ENCODE results near the gene FAM234A.
A peak's percentile ranks its signal among the peaks of the same experiment; 100 is the strongest.
"Not testable (repeated sequence)": the region's sequence is repeated elsewhere in the genome, so short reads cannot be mapped to it uniquely, and the experiment has no call there.

FAM234A gene

DNA sequence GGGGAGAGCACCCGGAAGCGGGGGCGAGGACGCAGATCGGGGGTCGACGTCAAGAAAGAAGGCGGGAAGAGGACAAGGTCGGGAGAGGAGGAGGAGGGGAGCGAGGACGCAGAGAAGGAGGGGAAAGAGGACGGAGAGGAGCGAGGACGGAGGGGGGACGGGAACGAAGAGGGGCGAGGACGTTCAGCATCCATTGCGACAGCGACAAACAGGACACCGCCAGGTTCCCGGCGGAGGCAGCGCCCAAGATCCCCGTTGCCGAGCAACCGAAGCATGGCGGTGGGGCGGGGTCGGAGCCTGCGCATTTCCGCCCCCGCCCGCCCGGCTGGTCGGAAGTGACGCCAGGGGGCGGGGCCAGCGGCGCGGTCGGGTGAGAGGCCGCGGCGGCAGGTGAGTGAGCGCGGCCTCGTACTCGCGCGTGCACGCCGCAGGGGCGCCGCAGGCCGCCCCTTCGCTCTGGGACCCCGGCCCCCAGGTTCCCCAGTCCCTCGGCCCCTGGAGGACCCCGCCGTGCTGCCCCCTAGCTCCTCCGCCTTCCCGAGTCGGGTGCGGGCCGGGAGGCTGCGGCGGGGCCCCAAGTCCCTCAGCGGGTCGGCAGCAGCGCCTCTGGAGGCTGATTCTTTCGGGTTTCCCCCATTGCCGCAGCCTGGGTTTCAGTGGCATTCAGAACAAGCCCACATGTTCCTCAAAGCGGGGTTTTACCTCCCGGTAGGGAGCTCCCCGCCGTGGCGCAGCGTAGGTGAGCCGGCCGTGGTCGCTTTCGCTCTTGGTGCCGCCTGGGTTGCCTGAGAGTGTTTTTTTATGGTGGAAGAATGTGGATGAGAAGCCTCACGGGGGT lies at the start of gene FAM234A:
Gene FAM234A, plus strand, starts transcription at position 354 of the 838 bp plus-strand sequence. CDS start 19,593 bp downstream, outside the sequence.
- peak; percentile 95 for DNase-seq (ENCODE audit: low spot score)

GRCh38 chr16:185213-185612 lies 49.4 kb upstream of the FAM234A start:
- DNase-seq (ENCODE audit: low spot score) = no peak

DNA sequence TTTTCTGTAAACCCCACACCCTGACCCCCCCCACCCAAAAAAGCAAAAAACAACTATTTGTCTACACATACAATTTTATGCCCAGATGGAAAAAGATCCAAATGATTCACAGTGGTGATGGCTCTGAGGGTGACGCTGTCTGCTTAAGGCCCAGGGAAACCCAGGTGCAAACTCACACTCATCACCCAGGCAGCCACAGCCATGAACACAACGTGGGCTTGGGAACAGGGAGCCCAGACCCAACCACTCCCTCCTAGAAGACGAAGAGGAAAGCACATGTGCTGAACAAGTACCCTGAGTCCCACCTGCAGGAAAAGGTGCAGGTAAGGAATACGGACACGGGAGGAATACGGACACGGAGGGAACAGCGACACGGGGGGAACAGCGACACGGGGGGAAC lies 48.9 kb upstream of the FAM234A start:
- no peak for DNase-seq (ENCODE audit: low spot score)

GRCh38 chr16:187330-187729 lies 47.3 kb upstream of the FAM234A start:
- DNase-seq (ENCODE audit: low spot score) = no peak

- DNase-seq (ENCODE audit: low spot score) = no peak
Observed at GRCh38 chr16:188674-189073, 45.9 kb upstream of the FAM234A start.

DNA sequence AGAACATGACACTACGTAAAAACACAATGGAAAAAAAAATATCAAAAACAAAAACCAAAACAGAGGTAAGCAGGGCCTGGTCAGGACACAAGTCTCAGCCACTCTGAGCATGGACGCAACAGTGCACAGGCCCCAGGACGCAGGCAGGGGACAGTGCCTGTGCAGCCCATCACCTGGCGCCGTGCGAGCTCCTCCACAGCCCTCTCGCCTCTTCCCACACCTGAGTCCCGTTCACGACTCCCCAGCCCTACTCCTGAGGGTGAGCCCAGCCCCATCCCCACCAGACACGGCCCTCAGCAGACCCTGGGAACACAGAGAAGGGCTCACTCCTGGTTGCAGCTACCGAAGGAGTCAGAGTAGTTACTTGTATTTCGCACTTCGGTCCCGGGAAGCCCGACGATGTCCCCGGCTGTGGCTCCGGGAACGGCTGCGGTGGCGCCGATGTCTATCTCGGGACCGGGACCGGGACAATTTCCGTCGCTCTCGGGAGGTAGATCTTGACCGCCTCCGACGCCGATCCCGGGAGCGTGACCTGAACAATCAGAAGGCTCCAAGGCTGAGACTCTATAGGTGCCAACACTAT lies 44.9 kb upstream of the FAM234A start:
- DNase-seq (ENCODE audit: low spot score) = no peak

DNA sequence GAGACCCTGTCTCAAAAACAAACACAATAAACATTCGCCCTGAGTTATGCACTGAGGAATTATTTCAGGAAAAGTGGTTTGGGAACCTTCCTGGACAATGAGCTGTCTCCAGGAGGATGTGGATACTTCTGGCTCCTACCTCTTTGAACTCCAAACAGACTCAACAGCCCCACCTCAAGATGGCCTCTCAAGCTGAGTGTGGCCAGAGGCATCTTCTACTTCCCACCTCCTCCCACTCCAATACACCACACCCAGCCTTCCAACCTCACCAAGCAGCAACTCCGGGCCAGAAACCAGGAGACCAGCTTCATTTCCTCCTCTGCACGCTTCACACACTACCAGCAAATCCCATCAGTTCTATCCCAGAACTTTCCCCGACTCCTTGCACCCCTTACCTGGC lies 42.8 kb upstream of the FAM234A start:
- no peak for DNase-seq (ENCODE audit: low spot score)

GRCh38 chr16:192686-193085 lies 41.9 kb upstream of the FAM234A start:
- no peak for DNase-seq (ENCODE audit: low spot score)

DNA sequence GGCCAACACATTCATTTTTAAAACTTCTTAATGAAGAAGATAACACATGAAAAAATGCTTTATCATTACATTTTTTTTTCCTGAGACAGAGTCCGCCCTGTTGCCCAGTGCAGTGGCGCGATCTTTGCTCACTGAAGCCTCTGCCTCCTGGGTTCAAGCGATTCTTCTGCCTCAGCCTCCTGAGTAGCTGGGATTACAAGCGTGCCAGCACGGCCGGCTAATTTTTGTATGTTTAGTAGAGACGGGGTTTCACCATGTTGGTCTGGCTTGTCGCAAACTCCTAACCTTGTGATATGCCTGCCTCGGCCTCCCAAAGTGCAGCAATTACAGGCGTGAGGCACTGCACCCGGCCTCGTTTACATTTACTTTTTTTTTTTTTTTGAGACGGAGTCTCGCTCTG lies 41.2 kb upstream of the FAM234A start:
- DNase-seq (ENCODE audit: low spot score) = no peak

DNA sequence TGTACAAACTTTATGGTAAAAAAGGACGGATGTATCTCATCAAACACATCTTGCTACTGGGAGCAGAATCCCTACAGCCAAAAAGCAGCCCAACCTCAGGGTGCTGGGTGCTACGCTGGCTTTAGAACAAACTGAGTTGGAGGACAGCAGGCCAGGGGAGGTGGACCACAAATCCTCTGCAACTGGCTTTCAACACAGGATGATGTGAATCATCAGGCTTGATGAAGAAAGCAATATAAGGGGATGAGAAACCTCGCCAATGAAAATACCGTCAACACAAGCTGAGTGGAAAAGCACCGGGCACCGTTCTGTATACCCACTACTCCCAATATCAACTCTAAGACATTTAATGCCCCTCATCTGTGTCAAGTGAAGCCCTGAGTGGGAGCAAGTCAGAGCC lies 40.1 kb upstream of the FAM234A start:
- no peak for DNase-seq (ENCODE audit: low spot score)

- DNase-seq (ENCODE audit: low spot score) = no peak
Observed at GRCh38 chr16:200388-200787, 34.2 kb upstream of the FAM234A start.

DNA sequence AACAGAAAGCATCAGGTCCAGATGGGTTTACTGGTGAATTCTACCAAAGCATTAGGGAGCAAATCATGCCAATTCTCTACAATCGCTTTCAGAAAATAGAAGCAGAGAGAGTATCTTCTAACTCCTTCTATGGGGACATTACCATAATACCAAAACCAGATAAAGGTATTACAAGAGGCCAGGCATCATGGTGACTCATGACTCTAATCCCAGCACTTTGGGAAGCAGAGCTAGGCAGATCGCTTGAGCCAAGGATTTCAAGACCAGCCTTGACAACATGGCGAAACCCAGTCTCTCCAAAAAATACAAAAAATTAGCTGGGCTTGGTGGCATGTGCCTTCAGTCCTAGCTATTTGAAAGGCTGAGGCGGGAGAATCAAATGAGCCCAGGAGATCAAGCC lies 31.4 kb upstream of the FAM234A start:
- DNase-seq (ENCODE audit: low spot score) = no peak

- DNase-seq (ENCODE audit: low spot score) = not testable (repeated sequence)
Observed at GRCh38 chr16:204046-204445, 30.6 kb upstream of the FAM234A start.

- not testable (repeated sequence) for DNase-seq (ENCODE audit: low spot score)
Observed at GRCh38 chr16:209359-209758, 25.3 kb upstream of the FAM234A start.

GRCh38 chr16:211631-212180 lies 22.9 kb upstream of the FAM234A start:
- not testable (repeated sequence) for DNase-seq (ENCODE audit: low spot score)

- no peak for DNase-seq (ENCODE audit: low spot score)
Observed at GRCh38 chr16:212999-213398, 21.6 kb upstream of the FAM234A start.

- no peak for DNase-seq (ENCODE audit: low spot score)
Observed at GRCh38 chr16:220021-220420, 14.6 kb upstream of the FAM234A start.

- peak; percentile 22 for DNase-seq (ENCODE audit: low spot score)
Observed at GRCh38 chr16:228151-228851, 6.3 kb upstream of the FAM234A start.

GRCh38 chr16:228852-229730 lies 5.5 kb upstream of the FAM234A start, which contains the start of gene LUC7L:
Gene LUC7L, minus strand, starts transcription at chr16:229449. Its CDS starts 110 bp downstream, at chr16:229339.
- DNase-seq (ENCODE audit: low spot score) = peak; percentile 94

- DNase-seq (ENCODE audit: low spot score) = no peak
Observed at GRCh38 chr16:229731-230281, 4.8 kb upstream of the FAM234A start.

GRCh38 chr16:230351-230750 lies 4.3 kb upstream of the FAM234A start:
- not testable (repeated sequence) for DNase-seq (ENCODE audit: low spot score)

Measured in hepatic stellate cell (primary cell).